Measurements from ENCODE around the gene PNLIPRP1.

The PNLIPRP1 gene

GRCh38 chr10:116633216-116633600 lies 42.4 kb downstream of the PNLIPRP1 start:
- H3K79me2 ChIP-seq (ENCODE audit: insufficient read depth, low read length): no peaks in the 10 kb centered on the region
- H3K4me3 ChIP-seq (ENCODE audit: insufficient read depth, low read length, poor library complexity, severe bottlenecking): no peak overlapping the region
- H3K9me3 ChIP-seq (ENCODE audit: insufficient read depth, low read length): no peaks in the 10 kb centered on the region
- no peak overlapping the region for H3K9ac ChIP-seq (ENCODE audit: low read length)
- H4K20me1 ChIP-seq (ENCODE audit: low read depth, low read length): no peaks in the 10 kb centered on the region
- H2AFZ ChIP-seq (ENCODE audit: low read depth, low read length, severe bottlenecking): no peak overlapping the region
- TF ChIP-seq CTCF (IDR thresholded peaks at IDR 0.05; ENCODE audit: insufficient read depth, low read length, poor library complexity, severe bottlenecking) (no peak), EZH2phosphoT487 (conservative IDR thresholded peaks at IDR 0.05; ENCODE audit: low read length) (no peak)
- H3K27me3 ChIP-seq (ENCODE audit: low read length): no peaks in the 10 kb centered on the region
- no peaks in the 10 kb centered on the region for H3K9me2 ChIP-seq (replicated peaks; ENCODE audit: insufficient read depth, low read length)
- no peak overlapping the region for H3K27ac ChIP-seq (ENCODE audit: low read depth, low read length)
- no peak overlapping the region for H3K4me2 ChIP-seq (ENCODE audit: low read depth, low read length, poor library complexity, severe bottlenecking)
- no peaks in the 10 kb centered on the region for H3F3A ChIP-seq (ENCODE audit: insufficient read depth)
- H3K36me3 ChIP-seq (ENCODE audit: low read length): no peaks in the 10 kb centered on the region

- Histone ChIP-seq H3K4me2 (ENCODE audit: low read depth, low read length, poor library complexity, severe bottlenecking) (no peak overlapping the region), H3K9me2 (replicated peaks; ENCODE audit: insufficient read depth, low read length) (no peaks in the 10 kb centered on the region), H3K27ac (ENCODE audit: low read depth, low read length) (no peak overlapping the region), H3F3A (ENCODE audit: insufficient read depth) (no peaks in the 10 kb centered on the region), H3K9me3 (ENCODE audit: insufficient read depth, low read length) (no peaks in the 10 kb centered on the region), H2AFZ (ENCODE audit: low read depth, low read length, severe bottlenecking) (no peak overlapping the region), H3K4me3 (ENCODE audit: insufficient read depth, low read length, poor library complexity, severe bottlenecking) (no peak overlapping the region), H3K9ac (ENCODE audit: low read length) (no peak overlapping the region), H3K36me3 (ENCODE audit: low read length) (no peaks in the 10 kb centered on the region), H3K27me3 (ENCODE audit: low read length) (no peaks in the 10 kb centered on the region), H4K20me1 (ENCODE audit: low read depth, low read length) (no peaks in the 10 kb centered on the region), H3K79me2 (ENCODE audit: insufficient read depth, low read length) (no peaks in the 10 kb centered on the region)
- TF ChIP-seq CTCF (IDR thresholded peaks at IDR 0.05; ENCODE audit: insufficient read depth, low read length, poor library complexity, severe bottlenecking): no peak
- TF ChIP-seq EZH2phosphoT487 (conservative IDR thresholded peaks at IDR 0.05; ENCODE audit: low read length): no peak
Observed at GRCh38 chr10:116634126-116634975, 43.6 kb downstream of the PNLIPRP1 start.

GRCh38 chr10:116636385-116636784 lies 45.6 kb downstream of the PNLIPRP1 start:
- H3K9ac ChIP-seq (ENCODE audit: low read length): no peak overlapping the region
- no peaks in the 10 kb centered on the region for H3K9me2 ChIP-seq (replicated peaks; ENCODE audit: insufficient read depth, low read length)
- H3K9me3 ChIP-seq (ENCODE audit: insufficient read depth, low read length): no peaks in the 10 kb centered on the region
- H3K36me3 ChIP-seq (ENCODE audit: low read length): no peaks in the 10 kb centered on the region
- H2AFZ ChIP-seq (ENCODE audit: low read depth, low read length, severe bottlenecking): no peak overlapping the region
- no peaks in the 10 kb centered on the region for H4K20me1 ChIP-seq (ENCODE audit: low read depth, low read length)
- no peaks in the 10 kb centered on the region for H3K27me3 ChIP-seq (ENCODE audit: low read length)
- no peak for TF ChIP-seq EZH2phosphoT487 (conservative IDR thresholded peaks at IDR 0.05; ENCODE audit: low read length)
- TF ChIP-seq CTCF (IDR thresholded peaks at IDR 0.05; ENCODE audit: insufficient read depth, low read length, poor library complexity, severe bottlenecking): no peak
- H3K79me2 ChIP-seq (ENCODE audit: insufficient read depth, low read length): no peaks in the 10 kb centered on the region
- H3F3A ChIP-seq (ENCODE audit: insufficient read depth): no peaks in the 10 kb centered on the region
- H3K4me2 ChIP-seq (ENCODE audit: low read depth, low read length, poor library complexity, severe bottlenecking): no peak overlapping the region
- H3K4me3 ChIP-seq (ENCODE audit: insufficient read depth, low read length, poor library complexity, severe bottlenecking): no peak overlapping the region
- no peak overlapping the region for H3K27ac ChIP-seq (ENCODE audit: low read depth, low read length)

All from SU-DHL-6 (cell line).